Measurements from ENCODE around the gene DPF1.
A peak's percentile ranks its signal among the peaks of the same experiment; 100 is the strongest.
"Not testable (repeated sequence)": the region's sequence is repeated elsewhere in the genome, so short reads cannot be mapped to it uniquely, and the experiment has no call there.

The DPF1 gene

GRCh38 chr19:38250428-38250820, 26.4 kb upstream of the DPF1 start:
- no peak for DNase-seq

GRCh38 chr19:38248421-38248820, 24.4 kb upstream of the DPF1 start:
- no peak for DNase-seq

- no peak for DNase-seq
Observed at GRCh38 chr19:38247734-38248268, 23.8 kb upstream of the DPF1 start.

- DNase-seq, result no peak
Observed at GRCh38 chr19:38247126-38247525, 23.1 kb upstream of the DPF1 start.

GRCh38 chr19:38245826-38246498, 21.9 kb upstream of the DPF1 start:
- no peak for DNase-seq

GRCh38 chr19:38243279-38243673, 19.3 kb upstream of the DPF1 start:
- no peak for DNase-seq

GRCh38 chr19:38239816-38240215, 15.8 kb upstream of the DPF1 start:
- DNase-seq, result no peak

GRCh38 chr19:38234615-38235014, 10.6 kb upstream of the DPF1 start:
- DNase-seq, result no peak

GRCh38 chr19:38233740-38234251, 9.8 kb upstream of the DPF1 start:
- DNase-seq, result peak; percentile 88

- no peak for DNase-seq
Observed at GRCh38 chr19:38231918-38232317, 7.9 kb upstream of the DPF1 start.

GRCh38 chr19:38230506-38231133, 6.6 kb upstream of the DPF1 start:
- DNase-seq, result not testable (repeated sequence)

- DNase-seq, result peak; percentile 43
Observed at GRCh38 chr19:38229585-38230073, 5.6 kb upstream of the DPF1 start.

- no peak for DNase-seq
Observed at GRCh38 chr19:38228491-38229439, 4.7 kb upstream of the DPF1 start.

- no peak for DNase-seq
Observed at GRCh38 chr19:38228005-38228377, 4.0 kb upstream of the DPF1 start.

- no peak for DNase-seq
Observed at GRCh38 chr19:38227287-38228004, 3.4 kb upstream of the DPF1 start.

GRCh38 chr19:38224863-38225218, 819 bp upstream of the DPF1 start:
- not testable (repeated sequence) for DNase-seq

- no peak for DNase-seq
Observed at GRCh38 chr19:38223617-38224013, 407 bp downstream of the DPF1 start.

GRCh38 chr19:38223119-38223523, 901 bp downstream of the DPF1 start:
- DNase-seq, result no peak

GRCh38 chr19:38221919-38222830, 1.8 kb downstream of the DPF1 start:
- DNase-seq, result no peak

- DNase-seq, result no peak
Observed at GRCh38 chr19:38221421-38221820, 2.6 kb downstream of the DPF1 start.

GRCh38 chr19:38219221-38219620, 4.8 kb downstream of the DPF1 start:
- DNase-seq, result no peak

Measured in activated CD4-positive, CD25-positive, alpha-beta regulatory T cell treated with anti-CD3 and anti-CD28 coated beads, Interleukin-2, amount 50 U/mL, for 72 hours (primary cell).